IMR-90 (cell line): ENCODE results near the gene BAZ2A. TPM values are rescaled to one million over a fixed set of nuclear protein-coding genes. Genes with fewer than 3 reads are reported as not detected.

ENCODE experiments used
- ATAC-seq: fragments of 200-7000 bp; cut with Tn5 transposase; 2 replicates; pipeline ENCODE4 v1.9.1; 2020; ENCODE audit warnings: low read depth, mild to moderate bottlenecking, moderate library complexity
- BruUV-seq: library from RNA; stranded (reverse); fragments of 400-500 nt; replicated peaks from 2 replicates; lab custom pipeline; 2021; lab: Mats Ljungman, UMichigan
- CTCF ChIA-PET: fragments of 300-600 bp; formaldehyde crosslinking; extraction: SDS; loops from one replicate; lab custom pipeline; 2021; ENCODE audit warnings: antibody characterized with exemption; lab: Yijun Ruan, JAX
- POLR2A ChIA-PET: fragments of 300-600 bp; sonication (Branson Sonifier 250); formaldehyde crosslinking; loops from one replicate; lab custom pipeline; 2022; ENCODE audit warnings: antibody characterized with exemption; ENCODE audit not compliant: unreplicated experiment; lab: Charles Lee
- DNase-seq: peaks from one replicate; pipeline ENCODE4 v3.0.0; 2013
- H2AFZ ChIP-seq: replicated peaks from 2 replicates; pipeline ENCODE3; 2013; ENCODE audit warnings: low read length, mild to moderate bottlenecking; ENCODE audit not compliant: poor library complexity
- H2AK5ac ChIP-seq: 2 replicates; pipeline ENCODE4 v1.6.1; 2013; ENCODE audit warnings: low read depth, low read length, inconsistent platforms
- H2AK9ac ChIP-seq: replicated peaks from 2 replicates; pipeline ENCODE3; 2013; ENCODE audit warnings: mild to moderate bottlenecking, low read depth, low read length, moderate library complexity; ENCODE audit not compliant: poor library complexity
- H2BK120ac ChIP-seq: 2 replicates; pipeline ENCODE4 v1.6.1; 2013; ENCODE audit warnings: low read depth, low read length, inconsistent platforms
- H2BK15ac ChIP-seq: 3 replicates; pipeline ENCODE4 v1.6.1; 2013; ENCODE audit warnings: low read depth, low read length, inconsistent platforms
- H2BK20ac ChIP-seq: 2 replicates; pipeline ENCODE4 v1.6.1; 2013; ENCODE audit warnings: low read depth, mild to moderate bottlenecking, inconsistent platforms, low read length, moderate library complexity
- H2BK5ac ChIP-seq: 2 replicates; pipeline ENCODE4 v1.6.1; 2013; ENCODE audit warnings: mild to moderate bottlenecking, low read depth, low read length, inconsistent platforms; ENCODE audit not compliant: poor library complexity, severe bottlenecking
- H3K14ac ChIP-seq: replicated peaks from 2 replicates; pipeline ENCODE4 v1.6.1; 2013; ENCODE audit warnings: low read depth, low read length, inconsistent platforms
- H3K18ac ChIP-seq: 2 replicates; pipeline ENCODE4 v1.6.1; 2013; ENCODE audit warnings: low read depth, low read length, control low read depth
- H3K23ac ChIP-seq: 2 replicates; pipeline ENCODE4 v1.6.1; 2013; ENCODE audit warnings: low read depth, low read length, inconsistent platforms
- H3K27ac ChIP-seq: 2 replicates; pipeline ENCODE4 v1.5.1; 2013; ENCODE audit warnings: mild to moderate bottlenecking, control low read depth, low read length; ENCODE audit not compliant: insufficient read depth
- H3K27me3 ChIP-seq: 2 replicates; pipeline ENCODE4 v1.6.1; 2013; ENCODE audit warnings: low read length; ENCODE audit not compliant: control insufficient read depth, insufficient read depth
- H3K36me3 ChIP-seq: 2 replicates; pipeline ENCODE4 v1.6.1; 2013; ENCODE audit warnings: low read length, mixed read lengths; ENCODE audit not compliant: control insufficient read depth, insufficient read depth
- H3K4ac ChIP-seq: 2 replicates; pipeline ENCODE4 v1.6.1; 2013; ENCODE audit warnings: low read depth, low read length, inconsistent platforms
- H3K4me1 ChIP-seq: 2 replicates; pipeline ENCODE4 v1.6.1; 2013; ENCODE audit warnings: low read length, mixed read lengths; ENCODE audit not compliant: control insufficient read depth, insufficient read depth
- H3K4me2 ChIP-seq: 2 replicates; pipeline ENCODE4 v1.6.1; 2013; ENCODE audit warnings: low read depth, mild to moderate bottlenecking, control low read depth, low read length, moderate library complexity
- H3K4me3 ChIP-seq: 2 replicates; pipeline ENCODE4 v1.5.1; 2013; ENCODE audit warnings: low read depth, mild to moderate bottlenecking, control low read depth, low read length, moderate library complexity; ENCODE audit not compliant: insufficient read depth
- H3K56ac ChIP-seq: 2 replicates; pipeline ENCODE4 v1.6.1; 2013; ENCODE audit warnings: low read length, inconsistent platforms; ENCODE audit not compliant: insufficient read depth; ENCODE audit errors: extremely low read depth
- H3K79me1 ChIP-seq, 2 experiments: 2 replicates each; pipeline ENCODE4 v1.6.1; 2013; ENCODE audit warnings: low read length in 2 of 2, inconsistent platforms in 1 of 2, low read depth in 1 of 2
- H3K9ac ChIP-seq: 2 replicates; pipeline ENCODE4 v1.6.1; 2013; ENCODE audit warnings: low read depth, low read length, control low read depth
- H3K9me1 ChIP-seq: 2 replicates; pipeline ENCODE4 v1.6.1; 2013; ENCODE audit warnings: low read length, inconsistent platforms; ENCODE audit not compliant: insufficient read depth
- H3K9me3 ChIP-seq: 2 replicates; pipeline ENCODE4 v1.6.1; 2013; ENCODE audit warnings: low read length; ENCODE audit not compliant: control insufficient read depth, insufficient read depth
- H4K20me1 ChIP-seq: 2 replicates; pipeline ENCODE4 v1.6.1; 2013; ENCODE audit warnings: low read length, inconsistent platforms; ENCODE audit not compliant: insufficient read depth
- H4K5ac ChIP-seq: 2 replicates; pipeline ENCODE4 v1.6.1; 2013; ENCODE audit warnings: mild to moderate bottlenecking, low read depth, low read length, control low read depth
- H4K8ac ChIP-seq, 2 experiments: 2 replicates each; pipeline ENCODE4 v1.6.1; 2013; ENCODE audit warnings: low read depth in 2 of 2, low read length in 2 of 2, control low read depth in 1 of 2, inconsistent platforms in 1 of 2
- H4K91ac ChIP-seq: 2 replicates; pipeline ENCODE4 v1.6.1; 2013; ENCODE audit warnings: low read depth, low read length, inconsistent platforms; ENCODE audit not compliant: insufficient read depth
- BHLHE40 ChIP-seq: fragments of 150-350 bp; IDR thresholded peaks from 2 replicates; pipeline ENCODE4 v1.6.1; 2016; ENCODE audit warnings: mild to moderate bottlenecking, low read depth, low read length
- CEBPB ChIP-seq: IDR thresholded peaks from 2 replicates; pipeline ENCODE4 v1.6.1; 2012; ENCODE audit warnings: low read depth, low read length, improper control_type of control experiment
- CHD1 ChIP-seq: IDR thresholded peaks from 2 replicates; pipeline ENCODE4 v1.6.1; 2012; ENCODE audit warnings: low read depth, low read length, improper control_type of control experiment
- CTCF ChIP-seq: conservative IDR thresholded peaks from 2 replicates; pipeline ENCODE4 v1.5.1; 2012; ENCODE audit warnings: mild to moderate bottlenecking, low read depth, low read length, improper control_type of control experiment
- ELK1 ChIP-seq: fragments of 150-350 bp; IDR thresholded peaks from 2 replicates; pipeline ENCODE4 v1.6.1; 2016; ENCODE audit warnings: low read depth, mild to moderate bottlenecking, low read length, moderate library complexity, borderline replicate concordance
- FOS ChIP-seq: fragments of 150-350 bp; IDR thresholded peaks from 2 replicates; pipeline ENCODE4 v1.6.1; 2016; ENCODE audit warnings: low read depth, low read length
- MAFK ChIP-seq: IDR thresholded peaks from 2 replicates; pipeline ENCODE4 v1.6.1; 2012; ENCODE audit warnings: low read depth, low read length, improper control_type of control experiment
- MAZ ChIP-seq: IDR thresholded peaks from 2 replicates; pipeline ENCODE4 v1.6.1; 2012; ENCODE audit warnings: low read depth, mild to moderate bottlenecking, low read length, improper control_type of control experiment, moderate library complexity, borderline replicate concordance
- MXI1 ChIP-seq: IDR thresholded peaks from 2 replicates; pipeline ENCODE4 v1.6.1; 2012; ENCODE audit warnings: low read depth, mild to moderate bottlenecking, low read length, moderate library complexity, borderline replicate concordance
- NFE2L2 ChIP-seq: fragments of 150-350 bp; IDR thresholded peaks from 2 replicates; pipeline ENCODE4 v1.6.1; 2016; ENCODE audit warnings: low read depth, mild to moderate bottlenecking, low read length
- POLR2A ChIP-seq: IDR thresholded peaks from 2 replicates; pipeline ENCODE4 v1.6.1; 2012; ENCODE audit warnings: mild to moderate bottlenecking, low read depth, low read length
- RAD21 ChIP-seq: IDR thresholded peaks from 2 replicates; pipeline ENCODE4 v1.6.1; 2012; ENCODE audit warnings: low read length, improper control_type of control experiment
- RCOR1 ChIP-seq: IDR thresholded peaks from 2 replicates; pipeline ENCODE4 v1.6.1; 2012; ENCODE audit warnings: mild to moderate bottlenecking, low read length, improper control_type of control experiment; ENCODE audit not compliant: insufficient replicate concordance
- RFX5 ChIP-seq: IDR thresholded peaks from 2 replicates; pipeline ENCODE4 v1.8.0; 2012; ENCODE audit warnings: low read depth, mild to moderate bottlenecking, low read length, moderate library complexity
- SMC3 ChIP-seq: fragments of 150-350 bp; IDR thresholded peaks from 2 replicates; pipeline ENCODE4 v1.6.1; 2016; ENCODE audit warnings: low read depth, mild to moderate bottlenecking, antibody characterized with exemption, low read length, moderate library complexity
- USF2 ChIP-seq: fragments of 150-350 bp; IDR thresholded peaks from 2 replicates; pipeline ENCODE4 v1.6.1; 2017; ENCODE audit warnings: mild to moderate bottlenecking, antibody characterized with exemption, low read length, low read depth
- WGBS, 2 experiments: methylation state at CpG; one replicate each; pipeline versions ENCODE4 v1.1.5 to v1.1.7; 2013; ENCODE audit warnings: missing lambda C conversion rate in 2 of 2; ENCODE audit not compliant: insufficient read length in 1 of 2; ENCODE audit errors: extremely low coverage in 2 of 2; 5-methylcytosine and 5-hydroxymethylcytosine counted together
- dilution Hi-C: fragments of 300-500 bp; cut with HindIII; formaldehyde crosslinking; loops from one replicate; pipeline ENCODE4 v1.14.3; 2018; ENCODE audit warnings: low sequenced_read_pairs; ENCODE audit not compliant: unreplicated experiment
- in situ Hi-C: fragments of 300-500 bp; cut with MboI; formaldehyde crosslinking; loops from 3 replicates; pipeline ENCODE4 v1.14.3; 2019; ENCODE audit warnings: low sequenced_read_pairs, inconsistent platforms, mixed read lengths
- intact Hi-C: fragments of 100-400 bp; cut with micrococcal nuclease; formaldehyde crosslinking; loops from 2 replicates; pipeline ENCODE4 v1.10.0; 2022
- polyA plus RNA-seq, 3 experiments: library from polyadenylated mRNA; depleted of rRNA; stranded (reverse); fragments of >200 nt; gene quantifications; 2 replicates each; pipeline ENCODE4 v1.2.3, GENCODE V29; 2012; ENCODE audit warnings: low replicate concordance in 1 of 3
- total RNA-seq: library from RNA; depleted of rRNA; stranded (reverse); fragments of >200 nt; gene quantifications from 2 replicates; pipeline ENCODE4 v1.2.3, GENCODE V29; 2012

Gene BAZ2A
- total and polyA plus RNA-seq, 2 of the 4 experiments (the other 2 are of a cell fraction) = 15.4 to 42.8 TPM

- dilution Hi-C loops (no loop called here), in situ Hi-C loops (no loop called here), intact Hi-C loops (no loop called here)
- no peak overlapping the region for H2BK5ac ChIP-seq
- no TSS peak for BruUV-seq
- H2BK20ac ChIP-seq = no peak overlapping the region
- no peak overlapping the region for H2BK120ac ChIP-seq
- H4K20me1 ChIP-seq = no peaks in the 10 kb centered on the region
- POLR2A ChIA-PET = interaction anchor here (0.6 kb wide), 1 partner anchor 35 kb away, joined by 6 read pairs; no protein-coding TSS in a partner anchor
- peaks cover 7% of the 10 kb centered on the region; the same call in 1 of the 2 replicates for H3K36me3 ChIP-seq
- no peak overlapping the region for H4K8ac ChIP-seq
- H3K14ac ChIP-seq = no peak overlapping the region
- no peak overlapping the region for H3K18ac ChIP-seq
- H3K23ac ChIP-seq = no peak overlapping the region
- CTCF ChIA-PET = no interaction called here
- no peaks in the 10 kb centered on the region for H3K27me3 ChIP-seq
- no peak overlapping the region for H3K27ac ChIP-seq
- no peak overlapping the region for H3K4me2 ChIP-seq
- no peak overlapping the region for H4K5ac ChIP-seq
- H3K79me1 ChIP-seq = peaks cover 10 to 13% of the 10 kb centered on the region in 2 experiments; a peak in 3 of 4 replicates
- H3K9ac ChIP-seq = no peak overlapping the region
- H3K9me1 ChIP-seq = no peaks in the 10 kb centered on the region
- TF ChIP-seq ELK1 (no peak), BHLHE40 (no peak), POLR2A (no peak), CHD1 (no peak), MAZ (no peak), RAD21 (no peak), SMC3 (no peak), FOS (no peak), RFX5 (no peak), CEBPB (no peak), RCOR1 (no peak), NFE2L2 (no peak), MAFK (no peak), MXI1 (no peak), USF2 (no peak), CTCF (no peak)
- DNase-seq = no peak
- H3K4me3 ChIP-seq = no peak overlapping the region
- no peak overlapping the region for H2AK5ac ChIP-seq
- no CpG with 5 or more reads among the region's 1 CpG for WGBS, 2 experiments
- no peak overlapping the region for H4K91ac ChIP-seq
- no peak overlapping the region for H2AFZ ChIP-seq
- H2BK15ac ChIP-seq = no peak overlapping the region
- no peak overlapping the region for H2AK9ac ChIP-seq
- no peak; the same call in 1 of the 2 replicates for ATAC-seq
- H3K9me3 ChIP-seq = peaks cover under 1% of the 10 kb centered on the region; the same call in 1 of the 2 replicates
- no peak overlapping the region for H3K4ac ChIP-seq
- H3K56ac ChIP-seq = no peak overlapping the region
- no peaks in the 10 kb centered on the region for H3K4me1 ChIP-seq
These were observed 28.8 kb upstream of the BAZ2A start for GRCh38 chr12:56658921-56659320.
